ENCODE results near the gene RASSF10.

Gene RASSF10

DNA sequence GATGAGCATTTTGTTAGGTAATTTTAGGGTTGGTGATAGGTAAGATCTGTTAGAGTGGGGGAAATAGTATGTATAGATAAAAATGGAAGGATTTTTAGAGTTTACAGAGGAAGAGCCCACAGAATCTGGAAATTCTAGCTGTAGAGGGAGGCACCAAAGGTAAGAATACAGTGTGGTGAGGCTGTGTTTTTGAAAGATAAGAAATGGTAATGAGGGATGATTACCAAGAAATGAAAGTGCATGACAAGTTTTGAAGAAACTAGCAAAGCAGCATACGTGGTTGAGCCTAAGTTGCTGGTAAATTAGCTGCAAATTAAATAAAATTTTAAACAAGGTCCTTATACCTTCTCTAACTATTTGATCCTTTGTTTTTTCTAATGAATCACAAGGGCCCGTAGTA is 14.6 kb upstream of the RASSF10 start:
- DNase-seq (ENCODE audit: low spot score) = no peak

DNA sequence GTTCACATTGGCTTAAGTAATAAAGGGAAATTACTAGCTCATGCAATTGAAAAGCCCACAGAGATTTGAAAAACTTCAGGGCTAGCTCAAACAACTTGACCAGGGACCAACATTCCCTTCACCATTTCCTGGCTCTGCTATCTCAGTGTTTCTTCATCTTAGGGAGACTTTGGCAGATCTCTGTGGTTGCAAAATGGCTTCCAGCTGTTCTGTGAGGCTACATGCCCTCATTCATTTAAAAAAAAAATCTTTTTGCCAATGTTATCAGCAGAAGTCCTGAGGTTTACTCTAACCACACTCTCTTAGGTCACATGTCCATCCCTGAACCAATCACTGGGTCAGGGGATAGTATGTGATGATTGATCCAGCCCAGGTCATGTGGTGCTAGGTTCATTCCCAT is 13.9 kb upstream of the RASSF10 start:
- DNase-seq (ENCODE audit: low spot score) = no peak

DNA sequence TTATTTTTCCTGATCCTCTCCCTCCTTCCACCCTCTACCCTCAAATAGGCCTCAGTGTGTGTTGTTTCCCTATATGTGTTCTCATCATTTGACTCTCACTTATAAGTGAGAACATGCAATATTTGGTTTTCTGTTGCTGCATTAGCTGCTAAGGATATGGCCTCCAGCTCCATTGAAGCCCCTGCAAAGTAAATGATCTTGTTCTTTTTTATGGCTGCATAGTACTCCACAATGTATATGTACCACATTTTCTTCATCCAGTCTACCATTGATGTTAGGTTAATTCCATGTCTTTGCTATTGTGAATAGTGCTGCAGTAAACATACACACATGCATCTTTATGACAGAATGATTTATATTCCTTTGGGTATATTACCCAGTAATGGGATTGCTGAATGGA is 13.3 kb upstream of the RASSF10 start:
- no peak for DNase-seq (ENCODE audit: low spot score)

DNA sequence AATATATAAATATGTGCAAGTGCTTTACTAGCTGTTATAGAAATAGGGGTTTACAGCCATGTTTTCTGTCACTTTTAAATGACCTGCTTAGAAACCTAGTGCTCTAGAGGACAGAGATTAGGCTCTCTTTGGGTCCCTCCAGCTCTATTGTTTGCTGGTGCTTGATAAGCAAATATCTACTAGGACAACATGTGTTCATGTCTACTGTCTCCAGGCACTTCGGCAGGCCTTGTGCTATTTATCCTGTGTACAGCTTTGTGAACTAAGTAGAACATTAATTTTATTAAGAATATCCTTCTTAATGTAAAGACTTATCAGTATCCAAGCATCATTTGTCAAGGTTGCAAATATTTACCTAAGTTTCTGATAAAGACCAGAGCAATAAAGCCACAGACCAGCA is 11.9 kb upstream of the RASSF10 start:
- DNase-seq (ENCODE audit: low spot score) = no peak

DNA sequence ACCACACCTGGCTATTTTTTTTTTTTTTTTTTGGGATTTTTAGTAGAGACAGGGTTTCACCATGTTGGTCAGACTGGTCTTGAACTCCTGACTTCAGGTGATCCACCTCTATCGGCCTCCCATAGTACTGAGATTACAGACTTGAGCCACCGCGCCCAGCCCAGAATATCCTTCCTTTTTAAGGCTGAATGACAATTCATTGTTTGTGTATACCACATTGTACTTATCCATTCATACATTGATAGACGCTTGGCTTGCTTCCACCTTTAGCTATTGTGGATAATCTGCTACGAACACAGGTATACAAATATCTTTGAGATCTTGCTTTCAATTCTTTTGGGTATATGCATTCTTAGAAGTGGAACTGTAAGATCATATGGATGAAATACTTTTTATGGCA is 10.8 kb upstream of the RASSF10 start:
- DNase-seq (ENCODE audit: low spot score) = no peak

DNA sequence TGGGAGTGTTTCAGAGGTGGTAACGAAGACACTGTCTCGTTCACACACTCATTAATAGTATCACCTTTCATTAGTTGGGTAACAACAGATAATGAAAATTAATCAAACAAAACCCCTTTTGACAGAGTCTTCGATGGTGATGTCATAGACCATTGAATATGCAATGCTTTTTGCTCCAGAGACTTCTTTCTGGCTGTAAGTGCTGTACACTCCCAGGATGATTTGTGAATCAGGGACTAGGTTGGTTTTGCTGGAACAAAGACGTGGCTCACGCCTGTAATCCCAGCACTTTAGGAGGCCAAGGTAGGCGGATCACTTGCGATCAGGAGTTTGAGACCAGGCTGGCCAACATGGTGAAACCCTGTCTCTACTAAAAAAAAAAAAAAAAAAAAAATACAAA is 9.5 kb upstream of the RASSF10 start:
- no peak for DNase-seq (ENCODE audit: low spot score)

DNA sequence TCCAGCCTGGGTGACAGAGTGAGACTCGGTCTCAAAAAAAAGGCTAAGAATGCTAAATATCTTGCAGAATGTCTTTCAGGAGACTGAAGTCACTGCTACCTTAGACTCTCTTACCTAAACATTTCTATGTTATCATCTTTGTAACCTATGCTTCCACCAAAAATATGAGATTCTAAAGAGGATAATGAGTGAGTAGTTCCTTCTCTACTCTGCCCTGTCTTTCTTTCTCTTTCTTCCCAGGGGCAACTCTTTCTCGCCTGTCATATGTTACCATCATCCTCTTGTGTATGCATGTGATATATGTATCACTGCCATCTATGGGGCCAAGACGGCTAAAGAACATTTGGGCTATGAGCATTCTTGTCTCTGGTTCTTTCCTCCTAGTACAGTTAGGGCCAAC is 9.0 kb upstream of the RASSF10 start:
- DNase-seq (ENCODE audit: low spot score) = no peak

DNA sequence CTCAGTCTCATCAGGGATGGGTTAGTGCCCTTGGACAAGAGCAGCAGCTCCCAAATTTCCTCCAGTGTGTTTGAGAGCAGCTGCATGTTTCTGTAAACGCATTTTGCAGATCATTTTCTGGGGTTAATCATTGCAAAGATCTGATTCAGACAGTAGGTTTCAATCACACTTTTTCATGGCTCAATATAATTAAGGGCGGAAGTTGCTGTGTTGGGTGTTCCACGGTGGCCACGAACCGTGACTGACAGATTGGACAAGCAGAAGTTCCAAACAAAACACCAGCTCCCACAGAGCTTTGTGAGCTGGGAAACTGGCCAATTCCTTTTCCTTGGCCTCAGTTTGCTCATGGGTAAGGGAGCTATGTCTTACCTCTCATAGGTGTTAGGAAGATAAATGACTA is 8.4 kb upstream of the RASSF10 start:
- no peak for DNase-seq (ENCODE audit: low spot score)

DNA sequence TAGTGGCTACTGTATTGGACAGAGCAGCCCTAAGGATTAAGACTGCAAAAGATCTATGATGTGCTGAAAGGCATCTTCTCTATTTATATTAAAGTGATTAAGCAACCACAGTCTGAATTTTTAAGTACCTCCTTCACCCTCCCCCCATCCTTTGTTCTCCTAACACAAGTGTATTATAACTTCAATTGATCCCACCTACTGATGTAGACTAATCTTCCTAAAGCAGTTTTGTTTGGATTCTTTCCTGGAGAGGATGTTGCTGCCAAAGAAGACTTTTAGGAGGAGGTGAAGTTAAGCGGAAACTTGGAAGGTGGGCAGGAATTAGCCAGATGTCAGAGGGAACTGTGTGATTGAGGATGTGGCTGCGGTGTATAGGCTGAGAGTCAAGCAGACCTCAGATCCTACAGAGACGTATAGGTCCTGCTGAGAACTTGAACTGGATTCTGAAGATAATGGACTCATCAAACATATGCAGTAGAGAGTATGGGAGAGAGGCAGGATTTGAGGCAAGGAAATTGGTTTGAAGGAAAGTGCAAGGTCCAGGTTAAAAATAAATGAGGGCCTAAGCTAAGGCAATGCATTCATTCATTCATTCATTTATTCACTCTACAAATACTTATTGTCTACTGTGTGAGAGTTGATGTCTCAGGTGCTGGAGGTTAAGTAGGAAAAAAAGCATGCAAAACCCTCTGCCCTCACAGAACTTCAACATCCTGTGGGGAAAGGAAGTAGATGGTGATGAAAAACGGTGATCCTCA is 5.2 kb upstream of the RASSF10 start:
- DNase-seq (ENCODE audit: low spot score) = no peak

DNA sequence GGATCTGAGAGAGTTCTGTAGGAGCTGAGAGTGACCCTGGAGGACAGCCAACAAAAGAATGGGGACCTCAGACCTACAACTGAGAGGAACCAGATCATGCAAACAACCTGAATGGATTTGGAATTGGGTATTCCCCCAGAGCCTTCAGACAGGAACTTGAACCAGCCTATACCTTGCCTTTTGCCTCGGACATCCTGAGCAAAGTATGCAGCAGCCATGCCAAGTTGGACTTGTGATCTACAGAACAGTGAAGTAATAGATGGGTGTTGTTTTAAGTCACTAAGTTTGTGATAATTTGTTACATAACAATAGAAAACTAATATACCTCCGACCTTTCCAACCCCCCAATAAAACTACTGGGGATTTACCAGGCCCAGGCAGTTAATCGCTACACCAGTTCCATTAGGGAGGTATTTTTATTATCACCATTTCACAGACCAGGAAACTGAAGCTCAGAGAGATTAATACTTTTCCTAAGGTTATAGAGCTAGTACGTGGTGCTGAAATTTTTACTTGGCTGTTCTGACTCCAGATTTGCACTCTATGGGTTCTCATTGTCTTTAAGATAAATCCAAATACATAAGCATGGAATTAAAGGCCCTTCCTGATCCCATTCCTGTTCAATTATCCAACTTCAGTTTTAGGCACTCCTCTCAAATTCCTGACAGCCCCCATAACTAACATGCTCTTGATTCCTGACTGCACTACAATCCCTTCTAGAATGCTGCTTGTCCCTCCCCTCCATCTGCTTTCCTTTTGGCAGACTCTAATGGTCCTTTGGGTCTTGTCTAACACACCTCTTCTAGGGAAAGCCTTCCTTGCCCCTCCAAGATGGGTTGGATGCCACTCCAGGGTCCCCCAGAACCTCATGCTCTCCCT is 1.7 kb upstream of the RASSF10 start:
- no peak for DNase-seq (ENCODE audit: low spot score)

DNA sequence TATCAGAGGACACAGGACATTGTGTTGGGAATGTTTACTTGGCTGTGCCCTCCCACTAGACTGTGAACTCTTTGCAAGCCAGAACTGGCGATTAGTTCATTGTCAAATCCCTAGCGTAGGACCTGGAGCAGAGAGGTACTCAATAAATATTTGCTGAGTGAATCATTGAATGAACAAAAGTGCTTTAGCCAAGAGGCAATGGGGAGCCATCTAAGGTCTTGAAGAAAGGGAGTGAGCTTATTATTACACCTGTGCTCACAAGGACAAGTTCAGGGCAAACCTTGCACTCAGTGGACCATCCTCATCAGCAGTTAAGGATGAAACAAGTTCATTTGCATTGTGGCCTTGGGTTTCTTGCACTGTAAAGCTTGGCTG is 1.1 kb upstream of the RASSF10 start:
- DNase-seq (ENCODE audit: low spot score) = no peak

DNA sequence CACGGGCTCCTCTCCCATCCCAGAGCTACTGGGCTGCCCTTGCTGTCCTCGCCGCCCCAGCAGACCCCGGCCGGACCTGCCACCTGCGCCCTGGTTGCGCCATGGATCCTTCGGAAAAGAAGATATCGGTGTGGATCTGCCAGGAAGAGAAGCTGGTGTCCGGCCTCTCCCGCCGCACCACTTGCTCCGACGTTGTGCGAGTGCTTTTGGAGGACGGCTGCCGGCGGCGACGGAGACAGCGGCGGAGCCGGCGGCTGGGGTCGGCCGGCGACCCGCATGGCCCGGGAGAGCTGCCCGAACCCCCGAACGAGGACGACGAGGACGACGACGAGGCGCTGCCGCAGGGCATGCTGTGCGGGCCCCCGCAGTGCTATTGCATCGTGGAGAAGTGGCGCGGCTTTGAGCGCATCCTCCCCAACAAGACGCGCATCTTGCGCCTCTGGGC is 382 bp downstream of the RASSF10 start:
- peak; percentile 67 for DNase-seq (ENCODE audit: low spot score)

DNA sequence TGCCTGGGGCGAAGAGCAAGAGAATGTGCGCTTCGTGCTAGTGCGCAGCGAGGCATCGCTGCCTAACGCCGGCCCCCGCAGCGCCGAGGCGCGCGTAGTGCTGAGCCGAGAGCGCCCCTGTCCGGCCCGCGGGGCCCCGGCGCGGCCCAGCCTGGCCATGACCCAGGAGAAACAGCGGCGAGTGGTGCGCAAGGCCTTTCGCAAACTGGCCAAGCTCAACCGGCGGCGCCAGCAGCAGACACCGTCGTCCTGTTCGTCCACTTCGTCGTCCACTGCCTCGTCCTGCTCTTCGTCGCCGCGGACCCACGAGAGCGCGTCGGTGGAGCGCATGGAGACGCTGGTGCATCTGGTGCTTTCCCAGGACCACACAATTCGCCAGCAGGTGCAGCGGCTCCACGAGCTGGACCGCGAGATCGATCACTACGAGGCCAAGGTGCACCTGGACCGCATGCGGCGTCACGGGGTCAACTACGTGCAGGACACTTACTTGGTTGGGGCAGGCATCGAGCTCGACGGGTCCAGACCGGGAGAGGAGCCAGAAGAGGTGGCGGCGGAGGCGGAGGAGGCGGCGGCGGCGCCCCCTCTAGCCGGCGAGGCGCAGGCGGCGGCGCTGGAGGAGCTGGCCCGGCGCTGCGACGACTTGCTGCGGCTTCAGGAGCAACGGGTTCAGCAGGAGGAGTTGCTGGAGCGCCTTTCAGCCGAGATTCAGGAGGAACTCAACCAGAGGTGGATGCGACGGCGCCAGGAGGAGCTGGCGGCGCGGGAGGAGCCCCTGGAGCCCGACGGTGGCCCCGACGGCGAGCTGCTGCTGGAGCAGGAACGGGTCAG is 1.0 kb downstream of the RASSF10 start:
- peak; percentile 72 for DNase-seq (ENCODE audit: low spot score)

DNA sequence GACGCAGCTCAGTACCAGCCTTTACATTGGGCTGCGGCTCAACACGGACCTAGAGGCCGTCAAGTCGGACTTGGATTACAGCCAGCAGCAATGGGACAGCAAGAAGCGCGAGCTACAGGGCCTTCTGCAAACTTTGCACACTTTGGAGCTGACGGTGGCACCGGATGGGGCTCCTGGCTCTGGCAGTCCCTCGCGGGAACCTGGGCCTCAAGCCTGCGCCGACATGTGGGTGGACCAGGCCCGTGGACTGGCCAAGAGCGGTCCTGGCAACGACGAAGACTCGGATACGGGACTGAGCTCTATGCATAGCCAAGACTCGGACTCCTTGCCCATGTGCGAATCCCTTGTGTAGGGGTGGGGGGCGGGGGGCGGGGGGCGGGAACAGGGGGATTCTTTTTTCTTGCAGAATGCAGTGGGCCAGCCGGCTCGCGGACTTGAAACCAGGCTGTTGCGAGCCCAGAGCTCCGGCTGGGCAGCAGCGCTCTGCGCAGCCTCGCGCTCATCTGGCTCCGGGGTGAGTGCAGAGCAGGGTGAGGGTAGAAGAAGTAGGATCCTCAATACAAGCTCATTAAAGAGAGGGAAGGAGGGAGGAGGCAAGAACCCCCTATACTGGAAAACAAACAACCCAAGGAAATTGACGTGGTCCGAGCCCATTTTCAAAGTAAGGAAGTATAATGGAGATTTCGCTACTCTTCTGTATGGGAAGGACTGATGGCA is 1.8 kb downstream of the RASSF10 start:
- DNase-seq (ENCODE audit: low spot score) = peak; percentile 75

DNA sequence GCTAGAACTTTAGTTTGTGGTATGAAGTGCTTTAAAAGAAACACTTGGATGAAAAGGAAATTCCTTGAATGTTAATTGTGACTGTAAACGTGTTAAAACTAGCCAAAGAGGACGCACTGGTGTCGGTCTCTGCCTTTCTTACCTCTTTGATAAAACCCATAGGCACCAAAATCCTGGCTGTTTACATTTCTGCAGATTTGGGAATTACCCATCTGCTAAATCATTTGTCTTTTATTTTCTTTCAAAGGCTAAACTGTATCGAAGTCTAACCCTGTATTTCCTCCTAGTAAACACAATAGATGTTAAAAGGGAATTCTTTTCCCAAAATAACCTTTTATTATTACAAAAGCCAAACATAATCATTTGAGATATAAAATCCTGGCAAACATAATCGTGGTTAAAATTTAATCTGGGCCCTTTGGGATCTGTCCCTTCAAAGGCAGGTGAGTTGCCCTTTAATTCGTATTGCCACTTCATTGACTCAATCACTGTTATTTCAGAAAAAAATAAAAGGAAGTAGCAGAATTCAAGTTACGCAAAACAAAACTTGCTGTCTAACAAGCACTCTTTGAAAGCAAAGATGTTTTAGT is 2.4 kb downstream of the RASSF10 start:
- DNase-seq (ENCODE audit: low spot score) = no peak

DNA sequence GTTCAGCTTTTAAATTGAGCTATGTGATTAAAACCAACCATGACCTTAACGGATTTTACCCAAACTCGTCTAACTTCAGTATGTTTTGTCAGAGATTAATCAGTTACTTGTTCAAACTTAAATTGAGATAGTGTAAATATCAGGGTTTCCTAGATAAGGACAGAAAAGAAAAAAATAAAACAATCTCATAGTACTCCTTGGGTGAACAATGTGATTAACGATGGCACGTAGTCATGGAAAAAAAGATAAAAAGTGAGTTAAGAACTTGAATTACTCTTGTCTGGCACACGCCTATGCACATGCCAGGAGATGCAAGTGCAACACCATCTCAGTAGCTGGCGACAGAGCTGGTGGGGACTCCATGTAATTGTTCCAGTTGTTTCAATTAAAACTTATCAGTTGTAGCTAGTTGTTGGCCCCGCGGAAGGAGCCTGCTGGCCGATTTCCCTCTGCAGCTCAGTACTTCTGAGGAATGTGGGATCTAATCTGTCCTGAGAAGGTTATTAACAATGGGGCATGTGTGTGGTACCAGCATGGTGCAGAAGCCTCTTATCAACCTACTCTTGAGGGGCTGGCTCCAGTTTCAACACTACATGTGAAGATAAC is 3.0 kb downstream of the RASSF10 start:
- peak; percentile 74 for DNase-seq (ENCODE audit: low spot score)

DNA sequence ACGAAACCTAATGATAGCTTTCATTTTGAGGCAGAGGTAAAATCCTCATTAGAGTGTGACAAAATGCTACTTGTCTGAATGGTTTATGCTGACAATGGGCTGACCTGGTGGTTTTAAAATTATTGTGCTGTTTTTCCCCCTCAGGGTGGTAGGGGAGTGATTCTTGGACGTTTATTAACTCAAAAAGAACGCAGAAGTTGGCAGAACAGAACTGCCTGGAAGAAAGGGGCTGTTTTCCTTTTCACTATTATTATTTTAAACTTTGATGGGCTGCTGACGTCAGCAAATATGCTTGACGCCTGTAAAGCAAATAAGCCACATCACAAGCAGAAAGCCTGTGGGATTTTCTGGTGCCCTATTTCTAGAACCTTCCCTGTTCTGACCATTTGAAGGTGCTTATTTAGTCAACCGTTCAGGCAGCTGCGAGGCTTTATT is 4.0 kb downstream of the RASSF10 start:
- no peak for DNase-seq (ENCODE audit: low spot score)

DNA sequence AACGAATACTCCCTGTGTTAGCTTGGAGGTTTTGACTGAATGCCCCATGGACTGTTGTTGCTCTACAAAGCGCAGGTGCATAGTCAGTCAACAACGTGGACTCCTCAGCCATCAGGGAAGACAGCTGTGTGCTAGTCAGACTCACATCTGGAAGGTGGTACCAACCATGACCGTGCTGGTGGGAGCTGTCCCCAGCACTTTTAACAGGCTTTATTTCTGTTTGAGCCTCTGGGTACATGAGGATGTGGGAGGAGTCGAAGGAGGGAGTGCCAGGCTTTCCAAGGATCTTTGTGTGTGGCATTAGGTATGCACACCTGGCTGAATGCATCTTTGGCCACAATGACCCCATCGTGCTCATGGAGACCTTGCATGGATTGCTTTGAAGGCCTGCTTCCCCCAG is 6.6 kb downstream of the RASSF10 start:
- no peak for DNase-seq (ENCODE audit: low spot score)

DNA sequence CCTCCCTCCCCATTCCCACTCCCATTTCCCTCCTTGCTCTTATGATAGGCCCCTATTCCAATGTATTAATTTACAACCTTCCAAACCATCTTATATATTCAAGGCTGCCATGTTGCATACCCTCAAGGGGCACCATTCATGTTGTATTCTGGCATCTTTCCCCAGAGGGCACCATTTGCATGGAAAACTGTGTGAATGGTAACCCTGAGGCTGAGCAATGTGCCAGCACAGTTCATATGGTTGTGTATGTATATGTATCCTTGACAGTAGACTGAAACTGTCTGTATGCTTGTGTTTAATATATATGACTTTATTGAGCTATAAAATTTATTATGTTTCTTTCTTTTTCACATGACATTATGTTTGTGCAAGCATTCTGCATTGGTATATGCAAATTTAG is 7.3 kb downstream of the RASSF10 start:
- DNase-seq (ENCODE audit: low spot score) = no peak

DNA sequence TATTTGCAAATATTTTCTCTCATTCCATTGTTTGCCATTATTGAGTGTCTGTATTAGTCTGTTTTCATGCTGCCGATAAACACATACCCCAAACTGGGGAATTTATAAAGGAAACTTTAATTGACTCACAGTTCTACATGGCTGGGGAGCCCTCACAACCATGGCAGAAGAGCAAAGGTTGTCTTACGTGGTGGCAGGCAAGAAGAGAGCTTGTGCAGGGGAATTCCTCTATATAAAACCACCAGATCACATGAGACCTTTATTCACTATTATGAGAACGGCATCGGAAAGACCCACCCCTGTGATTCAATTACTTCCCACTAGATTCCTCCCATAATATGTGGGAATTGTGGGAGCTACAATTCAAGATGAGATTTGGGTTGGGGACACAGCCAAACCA is 10.2 kb downstream of the RASSF10 start:
- no peak for DNase-seq (ENCODE audit: low spot score)

DNA sequence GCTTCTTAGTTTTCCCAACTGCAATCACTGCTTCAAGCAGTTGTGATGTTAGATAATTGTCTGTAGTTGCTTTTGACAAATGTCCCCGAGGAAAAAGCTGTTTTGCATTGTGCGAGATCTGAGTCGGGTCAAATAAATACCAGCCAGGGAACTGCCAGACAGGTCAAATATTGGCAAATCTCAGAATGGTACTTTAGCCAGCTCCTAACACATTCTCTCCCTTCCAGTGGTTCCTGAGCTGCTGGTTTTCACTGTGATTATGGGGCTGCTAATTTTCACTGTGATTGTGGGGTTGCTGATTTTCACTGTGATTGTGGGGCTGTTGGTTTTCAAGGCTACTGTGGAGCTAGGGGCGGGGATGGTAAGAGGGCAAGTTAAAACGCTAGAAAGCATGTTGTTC is 14.3 kb downstream of the RASSF10 start:
- DNase-seq (ENCODE audit: low spot score) = no peak

Measured in ecto neural progenitor cell (in vitro differentiated cells).